ENCODE results near the gene CAMK2A.

Gene CAMK2A

DNA sequence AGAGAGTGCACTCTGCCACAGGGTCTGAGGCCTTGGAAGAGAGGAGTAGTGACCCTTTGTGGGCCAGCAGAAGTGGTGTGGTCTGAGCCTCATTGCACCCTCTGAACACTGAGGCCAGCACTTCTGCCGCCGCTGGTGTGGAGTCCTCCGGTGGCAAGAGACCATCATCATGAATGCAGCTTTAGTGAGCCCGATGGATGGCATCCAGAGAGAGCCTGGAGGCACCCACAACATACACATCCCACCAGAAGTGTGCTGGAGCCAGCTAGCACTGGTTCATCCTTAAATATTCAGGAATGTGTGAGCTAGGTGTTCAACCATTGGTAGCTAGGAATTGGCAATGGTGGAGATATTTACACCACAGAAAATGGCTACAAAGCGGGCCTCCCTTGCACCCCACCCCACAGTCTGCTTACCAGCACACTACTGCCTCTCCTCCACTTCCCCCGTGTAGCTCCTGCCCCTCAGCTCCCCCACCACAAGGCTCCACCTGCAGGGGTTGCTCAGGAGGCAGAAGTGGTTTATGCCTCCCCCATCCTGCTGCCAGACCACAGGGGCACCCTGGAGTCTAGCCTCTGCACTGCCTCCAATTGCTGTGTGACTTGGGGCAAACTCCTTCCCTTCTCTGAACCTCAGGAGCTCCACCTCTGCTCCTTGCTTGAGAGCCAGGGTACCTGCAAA is 83.3 kb downstream of the CAMK2A start:
- DNase-seq = no peak

DNA sequence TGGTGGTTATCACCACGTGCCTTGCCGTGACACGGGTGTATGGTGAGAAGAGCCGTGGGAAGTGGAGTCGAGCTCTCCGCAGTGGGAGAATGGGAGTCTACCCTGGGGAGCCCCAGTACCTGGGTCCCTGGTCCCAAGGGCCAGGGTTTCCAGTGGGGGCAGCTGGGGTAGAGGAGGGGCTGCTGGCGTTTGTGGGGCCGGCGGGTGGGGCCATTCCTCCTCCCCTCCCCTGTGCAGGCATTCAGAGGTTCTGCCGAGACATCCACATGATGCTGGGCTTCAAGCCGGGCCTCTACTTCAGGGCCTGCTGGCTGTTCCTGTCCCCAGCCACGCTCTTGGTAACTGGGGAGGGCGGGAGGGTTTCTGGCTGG is 85.0 kb downstream of the CAMK2A start:
- DNase-seq = no peak

DNA sequence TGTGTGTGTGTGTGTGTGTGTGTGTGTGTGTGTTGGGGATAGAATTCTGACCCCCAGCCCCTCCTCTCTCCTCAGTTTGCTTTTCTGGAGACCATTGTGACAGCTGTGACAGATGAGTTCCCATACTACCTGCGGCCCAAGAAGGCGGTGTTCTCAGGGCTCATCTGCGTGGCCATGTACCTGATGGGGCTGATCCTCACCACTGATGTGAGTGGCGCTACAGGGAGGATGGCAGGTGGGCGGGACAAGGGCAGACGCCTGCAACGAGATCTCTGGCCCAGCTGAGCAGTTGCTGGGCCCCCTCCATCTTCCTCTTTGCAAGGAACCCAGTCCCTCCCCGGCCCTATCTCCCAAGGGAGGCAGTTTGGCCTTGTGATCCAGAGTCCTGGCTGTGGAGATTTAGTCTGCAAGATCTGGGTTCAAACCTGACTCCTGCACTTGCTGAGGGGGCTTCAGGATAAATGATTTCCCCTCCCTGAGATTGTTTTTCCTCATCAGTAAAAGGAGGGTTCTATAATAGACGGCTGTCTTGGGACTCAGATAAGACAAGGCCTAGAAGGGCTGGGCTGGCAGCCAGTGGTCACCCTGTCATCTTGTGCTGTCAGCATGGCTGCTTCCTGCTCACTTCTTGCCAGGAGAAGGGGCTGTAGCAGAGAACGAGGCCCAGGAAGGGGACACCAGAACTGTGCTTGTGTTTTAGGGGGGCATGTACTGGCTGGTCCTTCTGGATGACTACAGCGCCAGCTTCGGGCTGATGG is 85.6 kb downstream of the CAMK2A start:
- DNase-seq = no peak

DNA sequence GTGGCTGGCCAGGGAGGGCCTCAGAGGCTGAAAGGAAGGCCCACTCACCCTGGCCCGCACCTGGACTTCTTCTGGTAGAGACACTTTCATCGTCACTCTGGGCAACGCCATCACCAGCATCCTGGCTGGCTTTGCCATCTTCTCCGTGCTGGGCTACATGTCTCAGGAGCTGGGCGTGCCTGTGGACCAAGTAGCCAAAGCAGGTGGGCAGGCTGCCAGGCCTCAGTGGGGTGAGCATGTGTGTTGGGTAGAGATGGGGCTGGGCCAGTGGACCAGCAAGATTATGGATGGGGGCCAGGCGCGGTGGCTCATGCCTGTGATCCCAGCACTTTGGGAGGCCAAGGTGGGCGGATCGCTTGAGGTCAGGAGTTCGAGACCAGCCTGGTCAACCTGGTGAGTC is 87.1 kb downstream of the CAMK2A start:
- no peak for DNase-seq

DNA sequence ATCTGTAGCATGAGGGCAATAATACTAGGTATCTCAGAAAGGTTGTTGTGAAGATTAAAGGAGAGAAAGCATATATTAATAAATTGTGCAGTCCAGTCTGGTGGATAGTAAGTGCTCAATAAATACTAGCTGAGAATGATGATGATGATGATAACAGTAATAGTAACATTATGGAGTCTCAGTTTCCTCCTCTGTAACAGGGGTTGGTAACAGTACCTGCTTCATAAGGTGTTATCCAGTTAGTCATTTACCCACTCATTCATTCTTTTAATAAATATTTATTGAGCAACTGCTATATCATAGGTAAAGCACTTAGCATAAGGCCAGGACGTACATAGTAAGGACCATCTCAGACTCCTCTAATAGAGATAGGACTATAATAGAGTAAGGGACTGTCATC is 92.1 kb downstream of the CAMK2A start:
- DNase-seq = no peak

DNA sequence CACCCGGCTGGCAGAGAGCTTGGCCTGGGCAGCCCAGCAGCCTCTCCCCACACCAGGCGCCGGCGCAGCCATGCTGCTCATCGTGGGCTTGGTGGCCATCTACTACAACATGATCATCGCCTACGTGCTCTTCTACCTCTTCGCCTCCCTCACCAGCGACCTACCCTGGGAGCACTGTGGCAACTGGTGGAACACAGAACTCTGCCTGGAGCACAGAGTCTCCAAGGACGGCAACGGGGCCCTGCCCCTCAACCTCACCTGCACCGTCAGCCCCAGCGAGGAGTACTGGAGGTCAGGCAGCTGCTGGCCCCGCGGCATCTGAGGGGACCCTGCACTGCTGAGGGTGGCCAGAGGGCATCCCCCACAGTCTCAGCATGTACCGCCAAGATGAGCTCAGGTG is 92.6 kb downstream of the CAMK2A start:
- no peak for DNase-seq

DNA sequence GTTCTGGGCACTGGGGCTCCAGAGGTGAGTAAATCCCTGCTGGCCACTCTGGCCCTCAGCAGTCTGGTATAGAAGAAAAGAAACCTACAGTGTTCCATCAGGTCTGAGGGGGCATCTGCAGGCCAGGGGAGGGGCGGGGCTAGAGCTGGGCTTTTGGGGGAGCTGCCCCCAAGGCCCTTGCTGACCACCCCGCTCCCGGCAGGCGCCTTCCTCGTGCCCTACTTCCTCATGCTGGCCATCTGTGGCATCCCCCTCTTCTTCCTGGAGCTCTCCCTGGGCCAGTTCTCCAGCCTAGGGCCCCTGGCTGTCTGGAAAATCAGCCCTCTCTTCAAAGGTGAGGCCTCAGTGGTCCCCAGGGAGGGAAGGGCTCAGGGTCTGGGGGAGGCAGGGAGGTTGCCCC is 93.1 kb downstream of the CAMK2A start:
- no peak for DNase-seq

DNA sequence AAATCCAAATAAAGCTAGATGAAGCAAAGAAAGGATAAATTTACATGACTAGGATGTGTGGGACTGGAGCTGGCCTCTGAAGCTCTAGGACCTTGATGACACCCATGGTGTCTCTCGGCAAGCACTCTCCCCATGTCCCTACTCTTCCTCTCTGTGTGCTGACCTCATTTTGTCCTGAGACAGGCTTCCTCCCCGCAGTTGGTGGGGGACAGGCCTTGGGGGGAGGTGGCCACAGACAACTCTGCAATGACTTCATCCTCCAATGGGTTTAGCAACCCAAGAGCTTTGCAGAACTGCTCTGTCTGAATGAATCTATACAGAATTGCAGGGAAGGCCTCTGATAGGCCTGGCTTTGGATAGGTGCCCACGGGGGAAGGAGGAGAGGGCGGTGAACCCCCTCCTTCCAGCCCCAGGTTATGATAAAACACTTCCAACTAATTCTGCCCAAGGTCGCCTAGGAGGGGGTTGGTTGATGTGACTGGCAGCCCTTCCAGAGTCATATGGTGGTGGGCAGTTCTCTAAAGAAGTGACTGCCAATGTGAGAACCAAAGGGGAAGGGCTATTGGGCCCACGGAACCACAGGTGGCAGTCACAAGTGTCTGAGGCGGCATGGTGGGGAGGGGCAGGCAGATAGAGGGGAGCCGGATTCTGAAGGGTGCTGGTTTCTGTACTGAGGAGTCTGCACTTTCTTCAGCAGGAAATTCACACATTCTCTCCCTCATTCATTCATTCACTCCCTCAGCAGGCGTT is 93.7 kb downstream of the CAMK2A start:
- DNase-seq = no peak

DNA sequence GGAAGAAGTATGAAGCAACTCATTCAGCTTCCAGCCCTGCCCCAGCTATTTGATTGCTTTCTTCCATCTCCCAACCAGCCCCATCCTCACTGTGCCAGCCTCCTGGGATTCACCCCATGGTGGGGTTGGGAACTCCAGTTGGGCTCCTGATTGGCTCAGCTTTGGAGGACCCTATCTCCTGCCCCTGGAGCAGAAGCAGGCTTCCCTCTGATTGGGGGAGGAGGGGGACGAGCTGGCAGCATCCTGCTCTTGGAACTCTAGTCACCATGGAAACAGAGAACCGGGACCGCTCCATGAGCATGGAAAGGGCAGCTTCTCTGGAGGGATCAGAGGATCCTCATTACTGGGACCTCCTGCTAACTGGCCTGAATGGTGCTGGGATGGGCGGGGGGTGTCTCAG is 97.1 kb downstream of the CAMK2A start:
- no peak for DNase-seq

DNA sequence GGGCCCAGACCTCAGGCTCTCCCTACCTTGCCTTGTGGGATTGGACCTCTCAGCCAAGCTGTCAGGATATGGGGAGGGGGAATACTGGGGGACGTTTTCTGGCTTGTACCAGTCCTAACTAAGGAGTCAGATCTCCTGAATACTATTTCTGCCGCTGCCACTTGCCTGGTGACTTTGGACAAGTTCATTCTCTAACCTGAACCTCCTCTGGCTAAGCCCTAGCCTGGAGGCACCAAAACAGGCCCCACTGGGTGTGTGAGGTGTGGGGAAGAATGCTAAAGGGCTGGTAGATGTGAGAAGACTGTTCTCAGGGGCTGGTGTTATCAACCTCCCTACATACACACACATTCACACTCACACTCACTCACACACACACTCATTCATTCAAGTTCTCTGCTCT is 98.6 kb downstream of the CAMK2A start:
- no peak for DNase-seq

DNA sequence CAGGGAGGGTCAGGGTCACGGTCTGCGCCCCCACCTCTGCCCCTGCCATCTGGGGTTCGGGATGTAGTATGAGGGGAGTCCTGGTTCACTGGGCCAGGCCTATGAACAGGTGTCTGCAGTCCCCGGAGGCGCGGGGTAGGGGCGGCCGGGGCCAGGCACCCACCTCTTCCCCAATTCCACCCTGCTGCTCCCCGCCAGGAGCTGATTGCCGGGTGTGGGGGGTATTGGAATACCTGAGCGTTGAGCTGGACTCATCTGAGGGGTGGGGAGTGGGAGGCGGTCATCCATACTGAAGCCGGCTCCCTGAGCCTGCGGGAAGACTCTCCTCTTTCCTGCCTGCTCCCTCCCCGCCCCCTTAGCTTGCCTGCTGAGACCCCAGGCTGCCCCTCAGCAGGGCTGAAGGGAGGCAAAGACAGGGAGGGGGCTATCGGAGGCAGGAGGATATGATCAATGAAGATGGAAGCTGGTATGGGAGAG is 99.0 kb downstream of the CAMK2A start:
- no peak for DNase-seq

DNA sequence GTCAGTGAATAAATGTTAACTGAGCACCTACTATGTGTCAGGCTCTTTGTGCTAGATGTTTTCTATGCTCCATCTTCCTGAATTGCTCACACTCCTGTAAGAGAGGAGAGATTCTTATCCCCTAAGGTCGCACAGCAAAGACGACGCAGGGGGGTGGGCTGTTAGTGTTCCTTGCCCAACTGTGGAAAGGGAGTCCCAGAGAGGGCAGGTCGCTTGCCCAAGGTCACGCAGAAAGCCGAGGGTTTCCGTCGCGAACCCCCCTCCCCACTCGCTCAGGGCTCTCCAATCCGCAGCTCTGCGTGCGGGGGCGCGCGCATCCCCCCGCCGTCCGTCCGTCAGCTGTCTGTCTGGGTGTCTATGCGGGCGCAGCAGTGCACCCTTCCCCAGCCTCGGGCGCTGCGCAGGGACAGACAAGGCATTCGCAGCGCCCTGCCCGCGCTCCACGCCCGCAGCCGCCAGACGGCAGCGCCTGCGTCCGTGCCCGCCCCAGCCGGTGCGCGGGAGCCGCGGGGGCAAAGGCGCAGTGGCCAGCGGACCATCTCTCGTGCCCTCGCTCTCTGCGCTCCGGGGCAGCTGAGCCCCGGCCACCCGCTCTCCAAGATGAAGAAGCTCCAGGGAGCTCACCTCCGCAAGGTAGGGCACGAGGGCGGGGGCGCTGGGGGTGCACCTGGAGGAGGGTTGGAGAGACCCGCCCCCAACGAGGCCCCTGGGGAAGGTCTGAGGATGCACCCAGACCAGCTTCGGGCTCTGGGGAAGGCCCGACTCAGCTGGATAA is 99.7 kb downstream of the CAMK2A start, which contains the start of gene SLC6A7:
SLC6A7 (plus strand) TSS at position 335 of the 775 bp plus-strand sequence; CDS start at position 601, 266 bp downstream.
- no peak for DNase-seq

DNA sequence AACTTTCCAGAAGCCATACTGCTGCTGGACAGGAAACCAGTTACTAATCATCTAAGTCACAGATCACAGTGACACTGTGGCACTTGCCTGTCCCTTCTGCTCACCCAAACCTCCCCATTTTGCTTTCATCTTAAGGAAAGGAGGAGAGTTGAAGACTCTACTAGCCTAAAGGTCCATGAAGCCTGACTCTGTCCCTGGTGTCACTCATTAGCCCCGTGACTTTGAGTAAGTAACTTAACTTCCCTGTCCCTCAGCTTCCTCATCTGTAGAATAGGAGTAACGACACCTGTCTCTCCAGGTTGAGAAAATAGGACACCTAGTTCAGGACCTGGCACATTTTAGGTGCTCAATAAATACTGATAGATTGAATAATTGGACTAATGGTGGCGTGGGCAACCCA is 100.2 kb downstream of the CAMK2A start:
- DNase-seq = no peak

DNA sequence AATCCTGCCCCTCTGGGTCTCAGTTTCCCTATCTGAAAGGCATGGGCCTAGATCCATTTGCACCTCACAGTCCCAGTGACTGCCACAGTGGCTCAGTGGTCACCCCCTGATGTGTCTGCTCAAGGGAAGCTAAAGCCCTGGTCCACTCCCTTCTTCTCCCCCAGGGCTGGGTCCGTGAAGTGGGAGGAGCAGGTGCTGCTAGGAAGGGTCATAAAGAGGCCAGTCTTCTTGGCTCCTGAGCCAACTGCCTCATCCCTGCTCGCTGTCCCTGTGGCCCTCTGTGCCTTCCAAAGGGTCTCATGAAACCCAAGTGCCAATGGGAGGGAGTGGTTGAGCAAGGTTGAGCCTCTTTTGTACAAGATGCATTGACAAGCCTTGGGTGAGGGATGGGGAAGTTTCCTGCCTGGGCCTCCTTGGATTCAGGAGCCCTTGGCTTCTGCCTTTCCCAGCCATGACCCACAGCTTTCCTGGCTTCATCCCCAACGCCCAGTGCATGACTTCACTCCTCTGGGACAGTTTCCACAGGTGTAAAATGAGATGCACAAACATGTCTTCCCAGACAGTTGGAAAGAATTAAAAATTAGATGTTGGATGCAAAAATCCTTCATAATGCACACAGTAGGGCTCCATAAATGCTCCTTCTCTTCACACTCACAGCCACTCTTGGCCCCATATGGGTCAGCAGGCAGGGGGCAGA is 101.3 kb downstream of the CAMK2A start:
- no peak for DNase-seq

DNA sequence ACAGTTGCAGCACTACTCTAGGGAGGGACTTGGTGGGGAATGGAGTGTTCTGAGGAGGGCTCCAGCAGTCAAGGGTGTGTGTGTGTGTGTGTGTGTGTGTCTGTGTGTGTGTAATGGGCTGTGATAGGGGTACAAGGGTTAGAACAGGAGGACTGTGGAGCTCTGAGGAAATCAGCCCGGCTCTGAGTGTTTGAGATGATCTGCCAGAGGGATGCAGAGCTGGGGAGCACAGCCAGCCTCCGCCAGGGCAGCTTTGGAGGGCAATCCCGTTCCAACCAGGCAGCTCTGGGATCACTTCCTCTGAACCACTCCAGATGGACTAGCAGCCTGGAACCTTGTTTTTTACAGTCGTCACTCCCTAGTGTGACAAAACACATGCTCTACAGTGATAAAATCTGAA is 102.7 kb downstream of the CAMK2A start:
- no peak for DNase-seq

DNA sequence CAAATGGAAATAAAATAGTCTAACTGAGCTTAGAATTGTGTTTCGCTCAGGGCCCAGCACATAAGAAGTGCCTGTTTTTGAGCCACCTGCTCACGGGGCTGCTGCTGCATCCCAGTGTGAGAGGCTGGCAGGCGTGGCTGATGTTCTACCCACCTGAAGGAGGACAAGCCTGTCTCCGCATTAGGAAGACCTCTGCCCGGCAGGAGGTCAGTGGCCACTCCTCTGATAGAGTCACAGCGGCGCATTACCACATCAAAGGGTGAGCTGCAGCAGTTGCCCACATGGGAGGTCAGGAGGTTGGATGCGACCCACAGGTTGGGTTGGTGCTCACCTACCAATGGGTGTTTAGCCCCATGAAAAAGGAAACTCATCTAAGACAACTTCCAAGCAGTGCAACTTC is 103.4 kb downstream of the CAMK2A start:
- no peak for DNase-seq

DNA sequence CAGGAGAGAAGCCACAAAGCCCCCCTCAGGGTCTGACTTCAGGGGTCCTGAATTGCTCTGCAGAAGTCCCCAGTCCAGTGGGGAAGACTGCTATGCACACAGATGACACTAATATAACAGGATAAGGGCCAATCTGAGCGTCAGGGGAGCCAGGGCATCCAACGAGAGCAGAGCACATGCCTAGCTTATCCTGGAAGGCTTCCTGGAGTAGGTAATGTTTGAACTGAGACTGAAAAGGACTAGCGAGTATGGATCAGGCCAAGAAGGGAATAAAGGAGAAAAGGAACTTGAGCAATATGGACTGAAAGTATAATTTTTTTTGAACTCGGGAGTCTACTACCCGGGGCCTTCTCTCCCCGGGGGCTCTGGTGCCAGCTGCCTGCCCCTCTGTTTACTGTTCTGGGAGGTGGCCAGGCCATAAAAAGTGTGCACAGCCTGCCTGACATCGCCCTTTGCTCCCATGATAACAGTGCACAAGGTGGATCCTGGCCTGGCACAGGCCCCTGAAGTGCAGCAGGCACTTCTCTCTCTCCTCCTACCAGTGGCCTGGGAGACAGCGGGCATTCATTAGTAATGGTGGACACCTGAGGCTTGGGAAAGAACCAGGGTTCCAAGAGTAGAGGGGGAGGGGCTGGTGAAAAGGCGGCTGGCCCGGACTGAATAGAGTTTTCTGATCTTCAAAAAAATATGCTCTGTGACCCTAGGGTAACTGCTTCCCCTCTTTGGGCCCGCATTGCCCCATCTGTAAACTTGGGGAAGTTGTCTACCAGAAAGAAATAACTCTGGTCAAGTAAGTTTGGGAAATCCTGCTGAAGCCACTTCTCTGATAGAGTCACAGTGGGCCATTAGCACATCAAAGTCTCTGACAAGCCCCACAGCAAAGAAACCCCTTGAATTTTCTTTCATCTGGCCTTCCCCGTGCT is 104.3 kb downstream of the CAMK2A start:
- no peak for DNase-seq

DNA sequence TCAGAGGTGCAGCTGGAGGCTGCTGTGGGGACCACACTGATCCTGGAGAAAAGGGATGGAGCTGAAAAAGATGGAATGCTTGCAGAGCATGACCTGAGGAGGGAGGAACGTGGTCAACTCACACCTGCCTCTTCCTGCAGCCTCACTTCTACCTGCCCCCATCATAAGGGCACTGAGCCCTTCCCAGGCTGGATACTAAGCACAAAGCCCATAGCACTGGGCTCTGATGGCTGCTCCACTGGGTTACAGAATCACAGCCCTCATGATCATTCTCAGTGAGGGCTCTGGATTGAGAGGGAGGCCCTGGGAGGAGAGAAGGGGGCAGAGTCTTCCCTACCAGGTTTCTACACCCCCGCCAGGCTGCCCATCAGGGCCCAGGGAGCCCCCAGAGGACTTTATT is 105.6 kb downstream of the CAMK2A start:
- DNase-seq = no peak

DNA sequence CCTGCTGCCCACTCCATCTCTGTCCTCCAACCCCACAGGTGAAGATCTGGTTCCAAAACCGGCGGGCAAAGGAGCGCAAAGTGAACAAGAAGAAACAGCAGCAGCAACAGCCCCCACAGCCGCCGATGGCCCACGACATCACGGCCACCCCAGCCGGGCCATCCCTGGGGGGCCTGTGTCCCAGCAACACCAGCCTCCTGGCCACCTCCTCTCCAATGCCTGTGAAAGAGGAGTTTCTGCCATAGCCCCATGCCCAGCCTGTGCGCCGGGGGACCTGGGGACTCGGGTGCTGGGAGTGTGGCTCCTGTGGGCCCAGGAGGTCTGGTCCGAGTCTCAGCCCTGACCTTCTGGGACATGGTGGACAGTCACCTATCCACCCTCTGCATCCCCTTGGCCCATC is 106.1 kb downstream of the CAMK2A start:
- DNase-seq = no peak

DNA sequence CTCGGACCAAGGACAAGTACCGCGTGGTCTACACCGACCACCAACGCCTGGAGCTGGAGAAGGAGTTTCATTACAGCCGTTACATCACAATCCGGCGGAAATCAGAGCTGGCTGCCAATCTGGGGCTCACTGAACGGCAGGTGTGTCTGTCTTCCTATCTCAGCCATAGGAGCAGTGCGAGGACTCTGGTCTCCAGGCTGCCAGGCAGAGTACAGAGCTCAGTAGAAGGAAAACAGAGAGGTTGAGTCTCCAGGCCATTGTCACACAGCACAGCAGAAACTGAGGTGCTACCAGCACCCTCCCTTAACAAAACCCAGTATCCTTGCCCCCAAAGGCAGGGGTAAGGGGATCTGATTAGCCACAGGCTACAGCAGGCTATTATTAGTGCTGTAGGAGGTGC is 106.8 kb downstream of the CAMK2A start:
- no peak for DNase-seq

Measured in stimulated activated naive CD4-positive, alpha-beta T cell (primary cell).